HUES64 (cell line): Measurements from ENCODE around the gene ABI3BP.

ENCODE experiments used
- H3K27ac ChIP-seq: 2 replicates; pipeline ENCODE4 v1.7.0; 2013; ENCODE audit warnings: low read depth, low read length, inconsistent platforms
- H3K27me3 ChIP-seq: 2 replicates; pipeline ENCODE4 v1.6.1; 2013; ENCODE audit warnings: mild to moderate bottlenecking, low read length; ENCODE audit not compliant: insufficient read depth
- H3K36me3 ChIP-seq: 2 replicates; pipeline ENCODE4 v1.6.1; 2013; ENCODE audit warnings: mild to moderate bottlenecking, low read length; ENCODE audit not compliant: insufficient read depth
- H3K4me1 ChIP-seq: 2 replicates; pipeline ENCODE4 v1.6.1; 2013; ENCODE audit warnings: mild to moderate bottlenecking, low read length, moderate library complexity; ENCODE audit not compliant: insufficient read depth
- H3K4me3 ChIP-seq: 2 replicates; pipeline ENCODE4 v1.5.1; 2013; ENCODE audit warnings: mild to moderate bottlenecking, low read length, moderate library complexity
- H3K9ac ChIP-seq: 2 replicates; pipeline ENCODE4 v1.6.1; 2013; ENCODE audit warnings: mild to moderate bottlenecking, low read depth, low read length
- H3K9me3 ChIP-seq: 2 replicates; pipeline ENCODE4 v1.6.1; 2013; ENCODE audit warnings: low read depth, low read length; ENCODE audit not compliant: insufficient read depth
- WGBS: fragments of 150-250, 120-280 bp; methylation state at CpG from one replicate; pipeline ENCODE4 v1.1.7; 2013; ENCODE audit warnings: missing lambda C conversion rate; 5-methylcytosine and 5-hydroxymethylcytosine counted together

Gene ABI3BP

DNA sequence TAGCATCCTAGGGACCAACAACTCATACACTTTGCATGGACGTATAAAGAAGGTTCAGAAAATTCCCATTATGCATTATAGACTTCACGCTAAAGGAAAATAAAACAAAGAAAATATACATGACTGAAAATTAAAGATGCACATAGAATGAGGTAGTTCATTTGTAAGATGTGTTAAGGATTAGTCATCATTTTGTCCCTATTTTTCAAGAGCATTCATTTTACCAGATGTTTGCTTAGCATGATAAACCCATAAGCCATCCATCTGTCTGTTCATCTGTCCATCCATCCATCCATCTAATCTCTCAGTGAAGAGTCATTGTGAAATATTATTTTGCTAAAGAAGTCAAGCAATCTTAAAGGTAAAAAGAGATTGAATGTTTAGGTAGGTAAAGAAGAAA is 203.6 kb downstream of the ABI3BP start:
- no peak overlapping the region for H3K9ac ChIP-seq
- H3K36me3 ChIP-seq, result no peaks in the 10 kb centered on the region
- H3K27me3 ChIP-seq, result no peaks in the 10 kb centered on the region
- peaks cover 3% of the 10 kb centered on the region; the same call in 1 of the 2 replicates for H3K9me3 ChIP-seq
- 100% methylated on average over 1 of the region's 2 CpGs for WGBS
- H3K4me1 ChIP-seq, result no peaks in the 10 kb centered on the region
- H3K27ac ChIP-seq, result no peak overlapping the region
- no peak overlapping the region for H3K4me3 ChIP-seq

DNA sequence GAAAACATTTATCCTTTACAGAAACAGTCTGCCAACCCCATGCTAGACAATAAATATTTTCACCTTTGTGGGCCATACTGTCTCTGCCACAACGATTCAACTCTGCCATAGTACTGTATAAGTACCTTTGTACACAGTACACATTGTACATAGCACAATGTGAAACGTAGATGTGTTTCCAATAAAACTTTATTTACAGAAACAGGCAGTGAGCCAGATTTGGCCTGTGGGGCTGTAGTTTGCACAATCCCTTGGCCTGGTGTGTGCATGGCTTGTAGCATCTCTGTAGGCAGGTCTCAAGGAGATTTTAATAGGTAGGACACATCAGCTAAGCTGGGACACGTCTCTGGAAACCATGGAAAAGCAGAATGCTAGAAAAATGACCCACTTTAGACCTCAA is 209.6 kb downstream of the ABI3BP start:
- Histone ChIP-seq H3K4me1 (no peaks in the 10 kb centered on the region), H3K4me3 (no peak overlapping the region), H3K9ac (no peak overlapping the region), H3K9me3 (peaks cover 3% of the 10 kb centered on the region; the same call in 1 of the 2 replicates), H3K36me3 (no peaks in the 10 kb centered on the region), H3K27me3 (no peaks in the 10 kb centered on the region), H3K27ac (no peak overlapping the region)
- WGBS, result 95% methylated on average over 3 of the region's 3 CpGs

DNA sequence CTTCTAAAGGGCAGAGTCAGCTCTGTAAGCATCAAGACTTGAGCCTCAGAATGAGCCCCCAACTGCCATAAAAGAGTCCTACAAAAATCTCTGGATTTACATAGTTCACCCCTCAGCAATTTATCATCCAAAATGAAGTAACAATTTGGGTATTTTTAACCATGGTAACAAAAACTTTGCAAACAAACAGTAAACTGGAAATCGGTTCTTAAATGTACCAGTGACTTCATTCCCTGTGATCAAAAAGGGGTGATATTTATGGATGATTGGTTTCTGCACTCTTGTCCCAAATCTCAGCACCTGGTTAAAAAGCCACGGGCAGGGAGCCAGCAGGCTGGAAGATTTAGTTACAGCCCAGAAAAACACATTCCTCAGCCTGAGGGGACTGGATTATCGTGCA is 210.3 kb downstream of the ABI3BP start:
- Histone ChIP-seq H3K27ac (no peak overlapping the region), H3K9me3 (peaks cover 3% of the 10 kb centered on the region; the same call in 1 of the 2 replicates), H3K36me3 (no peaks in the 10 kb centered on the region), H3K27me3 (no peaks in the 10 kb centered on the region), H3K4me1 (no peaks in the 10 kb centered on the region), H3K4me3 (no peak overlapping the region), H3K9ac (no peak overlapping the region)
- WGBS, result 83% methylated on average over 3 of the region's 3 CpGs

DNA sequence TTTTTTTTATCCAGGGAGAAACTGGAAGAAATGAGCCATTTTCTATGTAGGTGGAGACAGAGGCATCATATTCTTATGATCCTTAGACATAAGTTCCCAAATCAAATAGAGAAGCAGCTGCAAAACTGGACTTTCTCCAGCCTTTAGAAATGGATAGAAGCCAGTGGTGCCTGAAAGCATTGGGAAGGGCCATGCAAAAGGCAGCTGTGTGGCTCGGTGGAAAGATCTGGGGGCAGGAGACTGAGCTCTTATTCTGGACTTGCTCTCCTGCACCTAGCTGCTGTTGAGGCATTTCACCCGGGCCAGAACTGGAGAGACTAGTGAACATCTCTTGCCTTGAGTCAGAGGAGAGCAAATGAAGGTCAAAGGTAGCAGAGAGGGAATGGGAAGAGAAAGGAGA is 210.9 kb downstream of the ABI3BP start:
- no peaks in the 10 kb centered on the region for H3K36me3 ChIP-seq
- no peaks in the 10 kb centered on the region for H3K4me1 ChIP-seq
- 71% methylated on average over 2 of the region's 2 CpGs for WGBS

DNA sequence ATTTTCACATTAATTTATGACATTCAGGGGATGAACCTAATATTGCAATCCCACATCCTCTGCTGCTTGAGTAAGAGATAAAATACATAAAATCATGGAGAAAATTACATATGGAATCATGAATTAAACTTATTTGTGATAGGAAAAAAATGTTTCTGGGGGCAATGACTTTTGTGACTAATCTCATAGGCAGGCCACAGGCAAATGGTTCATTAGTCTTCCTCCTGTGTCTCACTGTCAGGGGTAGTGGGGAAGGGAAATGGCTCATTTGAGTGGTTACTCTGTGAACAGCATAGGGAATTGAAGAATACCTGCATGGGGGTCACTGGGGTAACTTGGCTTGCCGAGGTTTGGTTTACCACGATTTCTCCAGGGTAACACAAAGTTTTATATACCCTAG is 211.9 kb downstream of the ABI3BP start:
- H3K4me1 ChIP-seq, result no peaks in the 10 kb centered on the region
- peaks cover 3% of the 10 kb centered on the region; the same call in 1 of the 2 replicates for H3K9me3 ChIP-seq
- H3K27ac ChIP-seq, result no peak overlapping the region
- no peaks in the 10 kb centered on the region for H3K36me3 ChIP-seq
- H3K9ac ChIP-seq, result no peak overlapping the region
- no peaks in the 10 kb centered on the region for H3K27me3 ChIP-seq
- 96% methylated on average over 2 of the region's 2 CpGs for WGBS
- no peak overlapping the region for H3K4me3 ChIP-seq

More for the DNA sequence above, 210.9 kb downstream of the ABI3BP start:
- Histone ChIP-seq H3K4me3 (no peak overlapping the region), H3K9ac (no peak overlapping the region), H3K9me3 (peaks cover 3% of the 10 kb centered on the region; the same call in 1 of the 2 replicates), H3K27ac (no peak overlapping the region), H3K27me3 (no peaks in the 10 kb centered on the region)

DNA sequence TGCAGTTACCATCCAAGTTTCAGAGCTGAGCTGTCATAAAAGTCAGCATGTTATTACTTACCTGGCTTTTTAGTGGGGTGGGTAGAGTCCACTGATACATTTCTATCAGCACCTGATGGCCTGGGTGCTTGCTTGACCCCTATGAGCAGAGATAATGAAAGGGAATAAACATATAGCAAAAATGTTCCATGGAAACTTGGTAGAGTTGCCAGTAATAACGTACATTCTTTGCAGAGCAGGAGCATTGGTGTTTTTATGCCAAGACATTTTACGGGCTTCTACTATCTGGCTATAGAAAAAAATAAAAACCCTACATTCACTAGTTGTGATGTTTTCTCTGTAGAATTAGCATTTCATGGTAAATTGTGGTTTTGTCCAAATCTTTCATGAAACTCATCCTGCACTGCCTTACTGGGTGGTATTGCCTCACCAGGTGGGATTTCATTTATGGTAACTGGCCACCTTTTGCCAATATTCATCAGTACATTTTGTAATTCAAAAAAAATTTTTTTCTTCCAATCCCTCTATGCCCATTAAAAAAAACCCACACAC is 213.1 kb downstream of the ABI3BP start:
- H3K27ac ChIP-seq, result no peak overlapping the region
- no peaks in the 10 kb centered on the region for H3K27me3 ChIP-seq
- H3K4me1 ChIP-seq, result no peaks in the 10 kb centered on the region
- no peaks in the 10 kb centered on the region for H3K36me3 ChIP-seq
- H3K9ac ChIP-seq, result no peak overlapping the region
- H3K9me3 ChIP-seq, result no peaks in the 10 kb centered on the region
- no peak overlapping the region for H3K4me3 ChIP-seq
- 93% methylated on average over 1 of the region's 2 CpGs for WGBS

DNA sequence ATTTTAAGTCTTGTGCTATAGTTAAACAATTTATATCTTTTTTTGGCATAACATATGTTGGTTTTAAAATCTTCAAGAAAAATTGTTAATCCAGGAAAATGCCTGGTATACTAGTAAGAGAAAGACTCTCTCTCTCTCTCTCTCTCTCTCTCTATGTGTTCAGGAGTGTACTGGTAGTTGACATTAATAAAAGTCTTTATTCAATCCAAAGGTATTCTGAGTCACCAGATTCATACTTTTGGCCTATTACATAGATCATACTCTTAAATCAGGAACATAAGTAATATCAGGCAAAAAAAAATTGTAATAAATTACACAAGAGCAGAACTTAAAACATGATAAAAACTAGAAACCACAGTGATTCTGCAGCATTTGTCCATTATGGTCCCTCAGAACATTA is 213.7 kb downstream of the ABI3BP start:
- H3K4me1 ChIP-seq, result no peaks in the 10 kb centered on the region
- H3K9me3 ChIP-seq, result no peaks in the 10 kb centered on the region
- H3K4me3 ChIP-seq, result no peak overlapping the region
- H3K27me3 ChIP-seq, result no peaks in the 10 kb centered on the region
- no peaks in the 10 kb centered on the region for H3K36me3 ChIP-seq
- no peak overlapping the region for H3K9ac ChIP-seq
- H3K27ac ChIP-seq, result no peak overlapping the region

DNA sequence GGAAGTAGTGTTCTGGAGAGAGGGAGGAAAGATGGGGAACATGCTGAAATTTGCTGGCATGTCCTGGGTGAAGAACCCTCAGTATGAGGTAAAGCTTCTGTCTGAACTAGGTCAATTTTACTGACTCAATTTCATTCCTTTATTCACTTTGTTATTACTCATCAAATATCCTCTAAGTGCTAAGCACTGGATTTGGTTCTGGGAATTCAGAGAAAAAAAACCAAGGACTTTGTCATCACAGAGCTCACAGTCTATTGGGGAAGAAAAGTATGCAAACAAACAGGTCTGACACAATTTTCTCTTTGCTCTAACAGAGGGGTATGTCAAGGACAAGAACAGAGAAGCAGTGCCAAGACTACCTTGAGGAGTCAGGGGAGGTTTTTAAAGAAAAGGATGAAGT is 215.9 kb downstream of the ABI3BP start:
- no peaks in the 10 kb centered on the region for H3K4me1 ChIP-seq
- no peak overlapping the region for H3K27ac ChIP-seq
- H3K4me3 ChIP-seq, result no peak overlapping the region
- H3K9ac ChIP-seq, result no peak overlapping the region
- no peaks in the 10 kb centered on the region for H3K36me3 ChIP-seq
- H3K9me3 ChIP-seq, result no peaks in the 10 kb centered on the region
- no peaks in the 10 kb centered on the region for H3K27me3 ChIP-seq

DNA sequence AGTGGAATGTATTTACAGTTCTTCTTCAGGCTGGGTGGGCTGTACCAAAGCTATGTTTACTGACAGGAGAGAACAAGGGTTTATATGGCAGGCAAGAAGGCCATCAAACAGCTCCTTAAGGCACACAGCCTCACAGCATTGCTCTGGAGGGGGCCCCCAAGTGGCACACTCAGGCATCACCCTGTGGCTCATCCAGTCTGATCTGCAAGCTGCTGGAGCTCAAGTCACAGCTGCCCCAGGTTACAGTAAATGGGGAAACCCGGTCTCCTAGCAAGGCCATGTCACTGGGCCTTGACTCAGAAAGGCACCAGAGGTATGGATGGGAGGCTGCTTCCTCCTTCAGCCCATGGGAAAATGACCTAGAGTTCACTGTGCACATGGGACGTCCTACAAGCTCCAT is 216.5 kb downstream of the ABI3BP start:
- Histone ChIP-seq H3K4me1 (no peaks in the 10 kb centered on the region), H3K9me3 (no peaks in the 10 kb centered on the region), H3K27ac (no peak overlapping the region), H3K4me3 (no peak overlapping the region), H3K36me3 (no peaks in the 10 kb centered on the region), H3K9ac (no peak overlapping the region), H3K27me3 (no peaks in the 10 kb centered on the region)
- 92% methylated on average over 2 of the region's 2 CpGs for WGBS

DNA sequence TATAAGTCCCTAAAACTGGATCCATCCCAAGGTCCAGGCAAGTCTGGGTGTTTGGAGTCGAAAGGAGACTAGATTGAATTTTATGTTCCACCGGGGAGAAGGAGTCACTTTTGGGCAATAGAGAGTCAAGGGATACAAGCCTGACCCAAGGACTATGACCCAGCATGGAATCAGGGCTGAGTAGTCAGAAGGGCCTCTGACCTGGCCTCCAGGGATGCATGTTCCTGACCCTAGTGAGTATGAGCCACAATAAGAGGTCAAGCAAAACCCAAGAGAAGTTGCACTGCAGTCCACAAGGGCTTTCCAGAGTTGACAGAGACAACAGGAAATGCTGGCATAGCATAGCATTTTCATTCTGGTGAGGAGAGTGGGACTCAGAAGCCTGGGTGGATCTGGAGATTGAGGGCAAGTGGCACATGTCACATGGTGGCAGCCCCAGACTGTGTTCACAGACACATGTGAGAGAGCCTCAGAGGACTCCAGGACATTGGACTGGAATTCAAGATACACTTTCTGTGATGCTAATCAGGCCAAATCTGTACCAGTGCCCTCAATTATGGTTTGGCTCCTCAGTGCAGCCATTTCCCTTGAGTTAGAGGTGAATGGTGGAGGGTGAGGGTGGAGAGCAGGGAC is 217.0 kb downstream of the ABI3BP start:
- Histone ChIP-seq H3K4me3 (no peak overlapping the region), H3K9me3 (no peaks in the 10 kb centered on the region), H3K9ac (no peak overlapping the region), H3K27ac (no peak overlapping the region), H3K27me3 (no peaks in the 10 kb centered on the region), H3K4me1 (no peaks in the 10 kb centered on the region), H3K36me3 (no peaks in the 10 kb centered on the region)
- WGBS, result 97% methylated on average over 2 of the region's 2 CpGs

DNA sequence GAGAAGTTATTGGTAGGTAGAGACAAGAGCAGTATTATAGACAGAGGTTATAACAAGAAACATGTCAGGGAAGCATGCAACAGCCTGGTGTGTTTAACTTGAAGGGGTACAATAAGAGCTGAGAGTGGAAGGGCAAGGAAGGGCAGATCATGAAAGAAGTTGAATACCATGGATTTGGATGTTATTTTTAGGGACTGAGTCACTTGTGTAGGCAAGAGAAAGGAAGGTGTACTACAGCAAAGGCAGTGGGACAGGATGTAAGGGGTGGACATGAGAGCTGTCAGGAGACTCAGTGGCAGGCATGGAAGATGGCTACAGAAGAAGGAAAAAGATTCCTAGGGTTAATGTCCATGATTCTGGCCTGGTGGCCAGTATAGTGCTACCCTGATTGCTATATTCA is 217.6 kb downstream of the ABI3BP start:
- no peaks in the 10 kb centered on the region for H3K36me3 ChIP-seq
- H3K27ac ChIP-seq, result no peak overlapping the region
- H3K27me3 ChIP-seq, result no peaks in the 10 kb centered on the region
- H3K9me3 ChIP-seq, result no peaks in the 10 kb centered on the region
- H3K4me1 ChIP-seq, result no peaks in the 10 kb centered on the region; the same call in 1 of the 2 replicates
- H3K9ac ChIP-seq, result no peak overlapping the region
- H3K4me3 ChIP-seq, result no peak overlapping the region

DNA sequence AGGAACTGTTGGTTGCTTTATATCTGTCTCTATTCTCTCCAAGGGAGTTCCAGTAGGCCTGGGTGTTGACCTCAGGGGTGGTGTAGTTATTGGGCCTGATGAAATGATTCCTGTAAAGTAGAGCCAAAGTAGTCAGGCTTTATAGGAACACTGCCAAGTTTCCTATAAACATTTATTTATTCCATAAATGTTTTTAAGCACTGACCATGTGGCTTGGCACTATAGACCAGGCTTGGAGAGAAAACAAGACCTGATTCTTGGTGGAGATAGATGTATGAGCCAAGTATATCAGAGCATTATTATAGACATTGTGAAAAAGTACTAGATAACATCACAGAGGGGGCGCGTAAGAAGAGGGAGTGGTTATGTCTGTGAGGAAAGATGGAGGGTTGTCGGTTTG is 218.0 kb downstream of the ABI3BP start:
- Histone ChIP-seq H3K9me3 (no peaks in the 10 kb centered on the region), H3K4me1 (peaks cover 2% of the 10 kb centered on the region), H3K27ac (no peak overlapping the region), H3K36me3 (no peaks in the 10 kb centered on the region), H3K4me3 (no peak overlapping the region), H3K27me3 (no peaks in the 10 kb centered on the region), H3K9ac (no peak overlapping the region)
- 97% methylated on average over 3 of the region's 3 CpGs for WGBS
